CD4-positive, alpha-beta T cell treated with Interleukin-4 for 4 hours (primary cell): ENCODE results near the gene PGK1.
A peak's percentile ranks its signal among the peaks of the same experiment; 100 is the strongest.
"Not testable (repeated sequence)": the region's sequence is repeated elsewhere in the genome, so short reads cannot be mapped to it uniquely, and the experiment has no call there.

Experiments used
- DNase-seq: peaks from one replicate; pipeline ENCODE4 v3.0.0-alpha.2; 2020

The PGK1 gene

DNA sequence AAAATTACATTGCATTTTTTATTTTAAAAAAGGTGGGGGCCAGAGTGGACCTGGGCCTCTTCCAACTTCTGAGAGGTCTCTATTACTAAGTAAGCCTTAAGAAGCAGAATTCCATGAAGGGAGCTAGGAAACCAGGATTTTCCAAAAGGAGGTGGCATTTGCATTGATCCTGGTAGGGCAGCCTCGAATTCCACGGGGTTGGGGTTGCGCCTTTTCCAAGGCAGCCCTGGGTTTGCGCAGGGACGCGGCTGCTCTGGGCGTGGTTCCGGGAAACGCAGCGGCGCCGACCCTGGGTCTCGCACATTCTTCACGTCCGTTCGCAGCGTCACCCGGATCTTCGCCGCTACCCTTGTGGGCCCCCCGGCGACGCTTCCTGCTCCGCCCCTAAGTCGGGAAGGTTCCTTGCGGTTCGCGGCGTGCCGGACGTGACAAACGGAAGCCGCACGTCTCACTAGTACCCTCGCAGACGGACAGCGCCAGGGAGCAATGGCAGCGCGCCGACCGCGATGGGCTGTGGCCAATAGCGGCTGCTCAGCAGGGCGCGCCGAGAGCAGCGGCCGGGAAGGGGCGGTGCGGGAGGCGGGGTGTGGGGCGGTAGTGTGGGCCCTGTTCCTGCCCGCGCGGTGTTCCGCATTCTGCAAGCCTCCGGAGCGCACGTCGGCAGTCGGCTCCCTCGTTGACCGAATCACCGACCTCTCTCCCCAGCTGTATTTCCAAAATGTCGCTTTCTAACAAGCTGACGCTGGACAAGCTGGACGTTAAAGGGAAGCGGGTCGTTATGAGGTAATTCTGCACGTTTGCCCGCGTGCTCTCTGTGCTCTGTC, at the start of gene PGK1:
Gene PGK1, plus strand, starts transcription at position 626 of the 824 bp plus-strand sequence. Its CDS starts 93 bp downstream, at position 719.
- peak; percentile 96 for DNase-seq

DNA sequence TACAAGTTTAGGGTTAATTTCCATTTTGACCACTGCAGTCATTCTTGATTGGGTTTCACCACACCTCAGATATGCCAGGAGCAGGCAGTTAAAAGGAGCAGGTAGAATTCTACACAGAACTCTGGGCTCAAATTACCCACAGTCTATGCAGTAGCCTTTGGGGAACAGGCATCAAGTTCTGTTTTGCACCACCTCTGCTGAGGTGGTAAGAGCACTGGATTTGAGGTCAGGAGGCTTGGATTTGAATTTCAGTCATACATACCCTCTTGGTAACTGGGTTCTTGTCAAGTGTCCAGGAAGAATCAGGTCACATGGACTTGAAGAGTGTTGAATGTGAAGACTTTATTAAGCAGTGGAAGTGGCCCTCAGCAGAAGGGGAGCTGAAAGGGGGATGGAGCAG, 40.4 kb upstream of the PGK1 start:
- DNase-seq = no peak

GRCh38 chrX:78064152-78064551, 39.9 kb upstream of the PGK1 start:
- DNase-seq = no peak

- peak; percentile 0 for DNase-seq
Measured at GRCh38 chrX:78064698-78065601, 39.1 kb upstream of the PGK1 start.

- no peak for DNase-seq
Measured at GRCh38 chrX:78066110-78066509, 37.9 kb upstream of the PGK1 start.

- DNase-seq = no peak
Measured at GRCh38 chrX:78071331-78071730, 32.7 kb upstream of the PGK1 start.

DNA sequence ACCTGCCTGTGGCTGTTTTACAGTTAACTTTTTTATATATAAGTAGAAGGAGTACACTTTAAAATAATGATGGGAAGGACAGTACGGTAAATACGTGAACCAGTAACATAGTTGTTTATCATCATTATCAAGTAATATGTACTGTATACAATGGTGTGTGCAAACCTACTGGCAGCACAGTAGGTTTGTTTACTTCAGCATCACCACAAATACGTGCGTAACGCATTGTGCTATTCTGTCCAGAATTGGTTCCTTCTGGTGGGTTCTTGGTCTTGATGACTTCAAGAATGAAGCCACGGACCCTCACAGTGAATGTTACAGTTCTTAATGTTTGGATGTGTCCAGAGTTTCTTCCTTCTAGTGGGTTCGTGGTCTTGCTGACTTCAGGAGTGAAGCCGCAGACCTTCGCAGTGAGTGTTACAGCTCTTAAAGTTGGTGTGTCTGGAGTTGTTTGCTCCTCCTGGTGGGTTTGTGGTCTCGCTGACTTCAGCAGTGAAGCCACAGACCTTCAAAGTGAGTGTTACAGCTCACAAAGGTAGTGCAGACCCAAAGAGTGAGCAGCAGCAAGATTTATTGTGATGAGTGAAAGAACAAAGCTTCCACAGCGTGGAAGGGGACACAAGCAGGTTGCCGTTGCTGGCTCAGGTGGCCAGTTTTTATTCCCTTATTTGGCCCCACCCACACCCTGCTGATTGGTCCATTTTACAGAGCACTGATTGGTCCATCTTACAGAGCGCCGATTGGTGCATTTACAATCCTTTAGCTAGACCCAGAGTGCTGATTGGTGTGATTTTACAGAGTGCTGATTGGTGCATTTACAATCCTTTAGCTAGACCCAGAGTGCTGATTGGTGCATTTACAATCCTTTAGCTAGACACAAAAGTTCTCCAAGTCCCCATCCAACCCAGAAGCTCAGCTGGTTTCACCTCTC, 30.6 kb upstream of the PGK1 start:
- DNase-seq = peak; percentile 48

DNA sequence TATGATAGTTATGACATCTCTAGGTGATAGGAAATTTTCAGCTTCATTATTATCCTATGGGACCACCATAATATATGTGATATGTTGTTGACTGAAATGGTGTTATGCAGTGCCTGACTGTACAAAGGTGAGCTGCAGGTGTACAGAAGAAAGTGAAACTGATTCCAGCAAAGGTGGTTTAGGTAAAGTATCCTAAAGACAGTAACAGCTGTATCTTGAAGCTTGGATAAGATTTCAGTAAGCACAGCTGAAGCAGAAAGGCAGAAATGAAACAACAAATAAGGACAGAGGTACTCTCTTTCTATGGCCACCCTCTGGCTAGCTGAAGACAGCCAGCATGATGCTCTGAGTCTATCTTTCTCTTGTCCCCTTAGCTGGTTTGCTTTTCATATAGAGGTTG, 30.0 kb upstream of the PGK1 start:
- DNase-seq = no peak

DNA sequence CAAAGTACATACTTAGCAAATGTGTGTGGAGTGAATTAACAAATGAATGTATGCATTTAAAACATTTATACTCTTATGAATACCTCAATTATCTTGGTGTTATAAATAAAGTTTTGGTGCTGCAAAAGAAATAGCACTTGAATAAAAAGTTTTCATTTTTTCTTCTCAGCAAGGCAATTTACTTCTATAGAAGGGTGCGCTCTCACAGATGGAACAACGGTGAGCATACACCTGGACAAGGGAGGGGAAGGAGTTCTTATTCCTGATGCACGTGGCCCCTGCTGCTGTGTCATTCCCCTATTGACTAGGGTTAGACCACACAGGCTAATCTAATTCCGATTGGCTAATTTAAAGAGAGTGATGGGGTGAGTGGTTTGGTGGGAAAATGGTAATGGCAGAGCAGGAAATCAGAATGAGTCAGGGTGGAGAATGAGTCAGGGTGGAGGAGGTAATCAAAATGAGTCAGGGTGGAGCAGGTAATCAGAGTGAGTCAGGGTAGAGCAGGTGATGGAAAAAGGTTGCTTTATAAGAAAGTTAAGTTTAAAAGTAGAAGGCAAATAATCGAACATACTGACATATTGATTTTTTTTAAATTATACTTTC, 28.2 kb upstream of the PGK1 start:
- DNase-seq = peak; percentile 3

GRCh38 chrX:78081413-78081812, 22.6 kb upstream of the PGK1 start:
- not testable (repeated sequence) for DNase-seq

GRCh38 chrX:78092296-78092695, 11.8 kb upstream of the PGK1 start:
- DNase-seq = no peak

DNA sequence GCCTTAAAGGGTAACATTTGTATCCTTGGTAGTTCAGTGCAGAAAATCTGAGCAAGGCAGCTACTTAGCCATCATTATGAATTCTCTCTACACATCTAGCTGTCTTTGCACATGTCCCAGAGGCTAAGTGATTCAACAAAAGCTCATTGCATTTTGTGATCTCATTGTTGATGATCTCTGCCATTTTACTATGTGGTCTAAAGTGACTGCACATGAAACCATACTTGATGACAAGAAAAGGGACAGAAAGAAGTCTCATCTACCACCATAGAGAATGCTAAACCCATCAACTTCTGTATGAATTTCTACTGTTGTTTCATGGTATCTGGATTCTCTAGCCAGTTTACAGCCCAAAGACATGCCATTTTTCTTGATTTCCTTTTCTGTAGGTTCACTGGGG, 5.9 kb upstream of the PGK1 start:
- DNase-seq = no peak

GRCh38 chrX:78102091-78102490, 2.0 kb upstream of the PGK1 start:
- DNase-seq = no peak

DNA sequence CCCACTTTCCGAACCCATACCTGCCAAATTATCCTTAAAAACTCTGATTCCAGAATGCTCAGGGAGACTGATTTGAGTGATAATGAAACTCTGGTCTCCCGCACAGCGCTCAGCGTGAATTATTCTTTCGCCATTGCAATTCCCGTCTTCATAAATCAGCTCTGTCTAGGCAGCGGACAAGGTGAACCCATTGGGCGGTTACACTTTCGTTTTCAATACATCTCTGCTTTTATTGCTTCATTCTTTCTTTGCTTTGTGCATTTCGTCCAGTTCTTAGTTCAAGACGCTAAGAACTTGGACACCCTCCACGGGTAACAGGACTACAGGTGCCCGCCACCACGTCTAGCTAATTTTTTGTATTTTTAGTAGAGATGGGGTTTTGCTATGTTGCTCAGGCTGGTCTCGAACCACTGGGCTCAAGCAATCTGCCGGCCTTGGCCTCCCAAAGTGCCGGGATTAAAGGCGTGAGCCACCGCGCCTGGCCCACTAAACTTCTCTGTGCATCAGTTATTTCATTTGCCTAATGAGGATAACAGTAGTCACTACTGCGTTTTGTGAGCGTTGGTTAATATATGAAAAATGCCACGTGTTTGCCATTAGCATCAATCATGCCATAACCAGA, 936 bp upstream of the PGK1 start:
- no peak for DNase-seq

DNA sequence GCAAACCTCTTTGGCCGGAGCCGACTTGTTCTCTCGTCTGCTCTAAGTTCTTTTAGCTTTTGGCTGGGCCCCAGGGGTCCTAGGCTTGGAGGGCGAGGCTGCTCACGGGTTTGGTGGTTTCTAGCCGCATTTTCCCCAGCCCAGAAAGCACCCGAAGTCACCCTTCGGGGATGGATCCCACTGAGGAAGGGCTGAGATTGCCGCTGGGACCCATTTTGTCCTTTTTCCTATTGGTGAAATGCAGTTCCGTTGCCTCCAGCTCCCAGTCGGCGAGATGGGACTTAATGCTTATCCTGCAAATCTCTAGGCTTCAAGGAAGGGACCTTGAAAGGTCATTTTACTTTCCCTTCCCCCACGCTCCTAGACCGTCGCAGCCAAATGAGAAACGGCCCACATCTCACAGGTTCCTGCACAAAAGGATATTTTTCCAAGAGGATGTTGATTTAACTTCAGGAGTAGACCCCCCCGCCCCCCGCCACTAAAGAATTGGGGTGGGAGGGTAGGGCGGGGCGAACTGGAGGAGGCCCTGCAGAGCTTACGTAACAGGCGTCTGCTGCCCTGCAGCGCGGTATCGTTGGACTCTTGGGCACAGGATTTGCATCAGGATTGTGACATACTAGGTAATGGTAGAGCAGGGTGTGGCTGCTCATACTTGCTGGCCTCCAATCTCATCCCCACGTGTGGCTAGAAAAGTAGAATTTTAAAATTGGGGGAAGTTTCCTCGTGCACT, 564 bp downstream of the PGK1 start:
- DNase-seq = peak; percentile 27

- peak; percentile 50 for DNase-seq
Measured at GRCh38 chrX:78105944-78106650, 2.0 kb downstream of the PGK1 start.

DNA sequence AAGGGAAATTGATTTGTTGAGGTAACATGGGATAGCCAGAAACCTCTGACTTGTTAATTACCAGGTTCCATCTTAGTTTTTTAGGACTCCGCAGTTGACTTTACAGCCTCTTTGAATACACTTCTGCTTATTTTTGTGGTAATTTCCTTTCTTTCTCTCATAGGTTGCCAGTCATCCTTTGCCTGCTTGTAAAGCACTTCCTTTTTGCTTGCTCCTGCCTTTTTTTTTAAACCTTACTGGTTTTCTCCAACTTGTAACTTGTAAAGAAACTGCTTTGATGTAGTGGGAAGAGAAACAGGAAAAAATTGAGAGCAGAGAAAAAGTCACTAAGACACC, 2.6 kb downstream of the PGK1 start:
- no peak for DNase-seq

DNA sequence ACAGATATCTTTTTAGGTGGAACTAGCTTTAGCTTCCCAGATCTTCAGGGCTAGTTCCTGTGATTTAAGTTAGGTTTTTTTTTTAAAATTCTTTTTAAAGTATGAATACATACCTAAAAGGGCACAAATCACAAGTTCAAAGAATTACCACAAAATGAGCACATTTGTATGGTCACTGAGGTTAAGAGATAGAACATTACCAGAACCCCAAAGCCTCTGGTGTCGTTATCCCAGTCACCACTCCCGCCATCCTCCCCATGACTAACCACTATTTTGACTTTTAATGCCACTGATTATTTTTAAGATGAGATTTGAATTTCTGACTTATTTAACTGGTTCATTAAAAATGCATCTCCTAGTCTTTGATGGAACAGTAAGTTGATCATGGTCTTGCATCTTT, 5.4 kb downstream of the PGK1 start:
- DNase-seq = peak; percentile 47

- no peak for DNase-seq
Measured at GRCh38 chrX:78111140-78111931, 7.3 kb downstream of the PGK1 start.

DNA sequence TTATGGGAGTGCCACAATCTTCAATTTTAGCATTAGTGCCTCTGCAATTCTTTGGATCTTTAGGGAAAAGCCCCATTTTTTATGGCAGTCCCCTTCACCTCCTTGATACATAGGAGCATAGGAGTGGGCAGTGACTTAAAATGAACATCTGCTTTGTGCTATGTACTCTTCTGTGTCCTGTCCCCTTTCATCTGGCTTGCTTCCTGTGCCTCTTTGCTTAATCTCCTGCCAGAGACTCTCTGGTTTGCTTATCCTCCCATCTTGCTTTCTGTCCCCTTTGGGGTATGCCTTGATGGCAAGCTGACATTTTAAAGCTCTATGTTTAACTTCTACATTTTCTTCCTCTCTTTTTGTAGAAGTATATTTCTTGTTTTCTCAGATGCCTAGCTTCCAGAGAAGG, 12.3 kb downstream of the PGK1 start:
- DNase-seq = no peak
